NCI-H2227 treated with DMSO at 0.1 percent for 48 hours (cell line): ENCODE results near the gene CDC20.
A peak's percentile ranks its signal among the peaks of the same experiment; 100 is the strongest.

Source experiments
- DNase-seq: peaks from one replicate; lab custom pipeline; 2025; lab: John Stamatoyannopoulos, UW

CDC20 gene

GRCh38 chr1:43329995-43330751 lies 28.6 kb upstream of the CDC20 start:
- no peak for DNase-seq

DNA sequence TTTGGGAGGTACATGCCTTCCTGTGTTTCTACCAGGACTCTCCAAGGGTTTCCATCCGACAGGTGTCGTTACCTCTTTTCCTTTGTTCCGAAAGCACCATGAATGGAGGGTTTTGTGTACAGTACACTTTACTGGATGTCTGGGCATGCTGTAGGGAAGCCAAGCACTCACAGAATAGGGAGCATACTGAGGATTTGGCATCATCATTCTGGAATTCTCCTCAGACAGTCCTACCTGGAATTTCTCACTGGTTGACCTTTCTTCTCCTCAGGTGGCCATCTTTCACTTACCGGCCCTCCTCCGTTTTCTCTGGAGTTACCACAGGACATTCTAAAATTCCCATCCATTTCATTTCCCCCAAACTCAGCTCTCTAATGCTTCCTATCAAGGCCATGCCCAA lies 27.1 kb upstream of the CDC20 start:
- no peak for DNase-seq

DNA sequence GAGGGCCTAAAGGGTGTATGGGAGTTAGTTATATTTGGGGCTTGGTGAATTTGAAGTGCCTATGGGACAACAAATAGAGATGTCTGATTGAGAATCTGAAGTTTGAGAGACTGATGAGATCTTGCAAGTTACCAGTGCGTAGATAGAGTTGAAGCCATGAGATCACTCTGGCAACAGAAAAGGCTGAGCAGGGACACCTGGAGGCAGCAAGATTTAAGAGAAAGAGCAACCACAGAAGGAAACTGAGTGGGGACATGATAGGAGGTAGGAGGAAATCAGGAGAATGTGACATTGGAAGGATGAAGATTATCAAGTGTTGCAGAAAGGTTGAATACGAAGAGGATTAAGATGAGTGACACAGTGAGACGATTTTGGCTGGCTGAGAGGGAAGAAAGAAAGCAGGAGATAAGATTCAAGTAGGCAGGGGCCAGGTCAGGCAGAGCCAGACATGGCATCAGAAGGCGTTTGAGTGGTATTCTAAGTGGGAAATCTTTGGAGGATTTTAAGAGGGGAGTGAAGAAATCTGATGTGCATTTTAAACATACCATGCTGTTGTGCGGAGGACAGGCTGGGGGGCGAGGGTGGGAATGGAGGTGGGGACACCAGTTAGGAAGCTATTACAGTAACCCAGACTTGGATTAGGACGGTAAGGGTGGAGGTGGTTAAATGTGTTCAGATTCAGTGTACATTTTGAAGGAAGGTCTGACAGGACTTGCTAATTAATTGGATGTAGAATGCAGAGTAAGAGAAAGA lies 24.2 kb upstream of the CDC20 start:
- no peak for DNase-seq

DNA sequence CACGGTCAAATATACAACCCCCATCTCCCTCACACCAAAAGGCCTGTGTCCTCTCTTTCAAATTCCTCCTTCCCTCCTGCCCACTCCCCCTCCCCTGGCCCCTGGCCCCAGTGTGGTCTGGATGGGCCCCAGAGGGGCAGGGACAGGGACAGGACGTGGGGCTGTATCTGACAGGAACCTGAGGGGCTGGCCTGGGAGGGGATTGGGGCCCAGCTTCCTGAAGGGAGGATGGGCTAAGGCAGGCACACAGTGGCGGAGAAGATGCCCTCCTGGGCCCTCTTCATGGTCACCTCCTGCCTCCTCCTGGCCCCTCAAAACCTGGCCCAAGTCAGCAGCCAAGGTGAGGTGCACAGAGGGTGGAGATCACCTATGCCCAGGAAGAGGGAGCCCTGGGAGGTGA lies 21.2 kb upstream of the CDC20 start, which contains the start of gene MPL:
MPL (plus strand) TSS at position 231 of the 400 bp plus-strand sequence; CDS start at position 262, 31 bp downstream.
- DNase-seq, result no peak

GRCh38 chr1:43338001-43338400 lies 20.8 kb upstream of the CDC20 start:
- DNase-seq, result no peak

- no peak for DNase-seq
These were observed 19.1 kb upstream of the CDC20 start for GRCh38 chr1:43339584-43340232.

GRCh38 chr1:43340559-43340958 lies 18.2 kb upstream of the CDC20 start:
- no peak for DNase-seq

DNA sequence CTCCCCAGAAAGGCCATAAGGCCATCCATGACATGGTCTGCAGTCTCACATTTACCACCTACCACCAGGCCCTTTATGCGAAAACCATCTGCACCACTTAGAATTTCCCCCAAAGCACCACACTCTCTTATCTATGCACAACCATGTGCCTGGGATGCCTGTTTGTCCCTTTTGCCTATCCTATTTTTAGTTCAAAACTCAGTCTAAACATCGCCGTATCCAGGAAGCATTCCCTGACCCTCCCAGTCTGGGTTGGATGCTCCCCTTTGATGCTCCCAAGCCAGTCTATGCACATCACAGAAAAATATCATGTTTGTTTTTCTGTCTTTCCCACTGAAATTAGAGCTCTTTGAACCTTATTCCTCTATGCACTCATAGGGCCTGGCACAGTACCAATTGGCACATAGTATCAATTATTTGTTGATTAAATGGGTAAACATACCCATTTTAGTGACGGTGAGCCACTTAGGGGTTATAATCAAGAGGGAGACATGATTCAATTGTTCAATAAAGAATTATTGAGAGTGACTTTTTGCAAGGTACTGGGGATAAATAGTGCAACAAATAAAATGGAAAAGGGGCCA lies 14.4 kb upstream of the CDC20 start:
- DNase-seq, result no peak

- DNase-seq, result no peak
These were observed 13.7 kb upstream of the CDC20 start for GRCh38 chr1:43345120-43345519.

DNA sequence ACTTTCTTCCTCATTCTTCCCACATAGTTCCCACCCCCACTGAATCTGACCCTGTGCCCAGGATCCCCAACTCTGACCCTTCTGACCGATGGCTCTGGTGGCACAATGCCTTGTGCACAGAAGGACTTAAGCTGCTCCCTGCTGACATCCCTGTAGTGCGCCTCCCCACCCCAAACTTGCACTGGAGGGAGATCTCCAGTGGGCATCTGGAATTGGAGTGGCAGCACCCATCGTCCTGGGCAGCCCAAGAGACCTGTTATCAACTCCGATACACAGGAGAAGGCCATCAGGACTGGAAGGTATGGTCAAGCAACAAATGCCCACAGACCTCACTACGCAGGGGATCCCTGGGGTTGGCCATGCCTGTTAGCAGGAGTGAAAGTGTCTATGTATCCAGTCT lies 12.1 kb upstream of the CDC20 start:
- no peak for DNase-seq

GRCh38 chr1:43348343-43348808 lies 10.4 kb upstream of the CDC20 start:
- peak; percentile 83 for DNase-seq

GRCh38 chr1:43348809-43349593 lies 9.8 kb upstream of the CDC20 start:
- peak; percentile 89 for DNase-seq

- DNase-seq, result peak; percentile 82
These were observed 9.0 kb upstream of the CDC20 start for GRCh38 chr1:43349594-43350306.

DNA sequence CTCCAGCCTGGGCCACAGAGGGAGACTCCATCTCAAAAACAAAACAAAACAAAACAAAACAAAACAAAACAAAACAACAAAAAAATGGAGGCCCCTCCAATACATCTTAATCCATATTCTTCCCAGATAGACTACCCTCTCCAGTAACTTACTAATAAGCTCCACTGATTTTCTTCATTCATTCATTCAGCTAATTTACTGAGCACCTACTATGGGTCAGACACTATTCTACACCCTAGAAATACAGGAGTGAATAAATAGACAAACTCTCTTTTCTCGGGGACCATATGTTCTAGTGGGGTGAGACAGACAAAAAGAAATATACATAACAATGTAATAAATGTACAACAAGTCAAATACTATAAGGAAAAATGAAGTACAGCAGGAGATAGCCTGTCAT lies 7.8 kb upstream of the CDC20 start:
- DNase-seq, result no peak

DNA sequence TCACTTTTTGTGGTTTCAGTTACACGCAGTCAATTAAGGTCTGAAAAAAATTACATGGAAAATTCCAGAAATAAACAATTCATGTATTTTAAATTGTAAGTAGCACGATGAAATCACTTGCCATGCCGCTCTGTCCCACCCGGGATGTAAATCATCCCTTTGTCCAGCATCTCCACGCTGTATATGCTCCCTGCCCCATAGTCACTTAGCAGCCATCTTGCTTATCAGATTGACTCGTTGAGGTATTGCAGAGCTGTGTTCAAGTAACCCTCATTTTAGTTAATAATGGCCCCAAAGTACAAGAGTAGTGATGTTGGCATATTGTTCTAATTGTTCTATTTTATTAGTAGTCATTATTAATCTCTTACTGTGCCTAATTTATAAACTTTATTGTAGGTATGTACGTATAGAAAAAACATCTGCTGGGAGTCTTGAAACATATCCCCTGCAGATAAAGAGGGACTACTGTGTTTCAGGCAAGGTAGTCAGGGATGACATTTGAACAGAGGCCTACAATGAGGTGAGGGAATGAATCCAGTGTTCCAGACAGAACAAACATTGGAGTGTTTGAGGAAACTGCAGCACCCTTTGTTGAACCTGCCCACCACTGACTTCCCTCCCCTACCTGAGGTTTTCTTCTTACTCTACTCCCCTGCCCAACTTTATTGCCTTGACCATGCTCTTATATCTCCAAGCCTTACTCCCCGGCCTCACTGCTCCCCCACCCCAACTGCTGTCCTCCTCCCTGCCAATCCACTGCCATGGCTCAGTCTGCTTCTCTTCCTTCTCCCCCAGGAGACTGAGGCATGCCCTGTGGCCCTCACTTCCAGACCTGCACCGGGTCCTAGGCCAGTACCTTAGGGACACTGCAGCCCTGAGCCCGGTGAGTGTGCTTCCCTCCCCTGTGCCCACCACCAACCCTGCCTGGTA lies 7.1 kb upstream of the CDC20 start:
- DNase-seq, result no peak

DNA sequence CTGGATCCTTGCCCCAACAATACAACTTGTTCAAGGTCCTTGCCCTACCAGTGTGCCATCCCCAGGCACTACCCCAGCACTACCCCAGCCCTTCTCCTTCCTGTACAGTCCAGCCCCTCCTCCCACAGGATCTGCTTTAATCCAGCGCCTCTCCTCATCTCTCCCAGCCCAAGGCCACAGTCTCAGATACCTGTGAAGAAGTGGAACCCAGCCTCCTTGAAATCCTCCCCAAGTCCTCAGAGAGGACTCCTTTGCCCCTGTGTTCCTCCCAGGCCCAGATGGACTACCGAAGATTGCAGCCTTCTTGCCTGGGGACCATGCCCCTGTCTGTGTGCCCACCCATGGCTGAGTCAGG lies 6.5 kb upstream of the CDC20 start:
- DNase-seq, result no peak

GRCh38 chr1:43352881-43353280 lies 5.9 kb upstream of the CDC20 start:
- no peak for DNase-seq

DNA sequence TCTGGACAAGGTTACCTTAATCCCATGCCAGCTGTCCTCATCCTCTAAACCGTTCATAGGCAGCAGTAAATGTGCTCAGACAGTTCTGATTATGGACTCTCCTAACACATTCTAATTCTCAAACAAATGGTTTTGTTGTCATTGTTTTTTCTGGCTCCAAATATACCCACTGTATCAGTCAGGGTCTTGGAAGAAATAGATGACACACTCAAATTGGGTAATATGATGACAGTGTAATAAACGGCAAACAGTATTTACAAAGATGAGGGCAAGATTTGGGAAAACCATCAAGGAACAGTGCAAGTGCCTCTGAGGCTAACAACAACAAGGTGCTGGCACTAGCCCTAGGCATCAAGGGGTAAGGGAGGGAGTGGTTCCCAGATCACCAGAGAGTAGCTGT lies 4.3 kb upstream of the CDC20 start:
- DNase-seq, result no peak

GRCh38 chr1:43354936-43355335 lies 3.8 kb upstream of the CDC20 start:
- DNase-seq, result no peak

GRCh38 chr1:43357251-43357650 lies 1.5 kb upstream of the CDC20 start:
- no peak for DNase-seq
